Suppressor macrophage (primary cell): ENCODE measurements around the gene NCOA4.
"Not testable (repeated sequence)": the region's sequence is repeated elsewhere in the genome, so short reads cannot be mapped to it uniquely, and the experiment has no call there.

Source experiments
- DNase-seq, 4 experiments: peaks; one replicate each; pipeline ENCODE4 v3.0.0-alpha.2; 2020 to 2022

Gene NCOA4

GRCh38 chr10:46019569-46020343 lies 10.7 kb downstream of the NCOA4 start:
- DNase-seq: peak; percentile 75 to 89 (median 84)

GRCh38 chr10:46019177-46019528 lies 11.3 kb downstream of the NCOA4 start:
- DNase-seq: no peak

- peak; percentile 41 to 81 (median 60) for DNase-seq
Observed at GRCh38 chr10:46018453-46019176, 11.8 kb downstream of the NCOA4 start.

GRCh38 chr10:46017733-46018132 lies 12.7 kb downstream of the NCOA4 start:
- no peak for DNase-seq

GRCh38 chr10:46016811-46017210 lies 13.6 kb downstream of the NCOA4 start:
- DNase-seq: peak in 1 of 4 experiments; percentile 13

- no peak for DNase-seq
Observed at GRCh38 chr10:46016190-46016589, 14.2 kb downstream of the NCOA4 start.

- DNase-seq: no peak
Observed at GRCh38 chr10:46014683-46015405, 15.6 kb downstream of the NCOA4 start.

GRCh38 chr10:46014206-46014605 lies 16.2 kb downstream of the NCOA4 start:
- no peak for DNase-seq

GRCh38 chr10:46012746-46013145 lies 17.7 kb downstream of the NCOA4 start:
- DNase-seq: no peak

- DNase-seq: no peak
Observed at GRCh38 chr10:46006219-46006618, 24.2 kb downstream of the NCOA4 start.

GRCh38 chr10:46005383-46005782 lies 25.0 kb downstream of the NCOA4 start:
- DNase-seq: no peak

GRCh38 chr10:46004963-46005362 lies 25.5 kb downstream of the NCOA4 start:
- no peak for DNase-seq

- DNase-seq: no peak
Observed at GRCh38 chr10:46002916-46003693, 27.3 kb downstream of the NCOA4 start.

- not testable (repeated sequence) for DNase-seq
Observed at GRCh38 chr10:46002189-46002687, 28.2 kb downstream of the NCOA4 start.

- DNase-seq: no peak
Observed at GRCh38 chr10:46001187-46001756, 29.2 kb downstream of the NCOA4 start.

GRCh38 chr10:46000538-46000937 lies 29.9 kb downstream of the NCOA4 start:
- DNase-seq: no peak

- DNase-seq: not testable (repeated sequence)
Observed at GRCh38 chr10:45999955-46000354, 30.5 kb downstream of the NCOA4 start.

GRCh38 chr10:45997994-45998763 lies 32.2 kb downstream of the NCOA4 start:
- no peak for DNase-seq

- no peak for DNase-seq
Observed at GRCh38 chr10:45997557-45997956, 32.9 kb downstream of the NCOA4 start.

- DNase-seq: not testable (repeated sequence)
Observed at GRCh38 chr10:45985590-45985989, 44.8 kb downstream of the NCOA4 start.

- not testable (repeated sequence) for DNase-seq
Observed at GRCh38 chr10:45984473-45984872, 46.0 kb downstream of the NCOA4 start.
